ENCODE data around the gene SON. TPM values are rescaled to one million over a fixed set of nuclear protein-coding genes. Genes with fewer than 3 reads are reported as not detected.

SON gene
- polyA plus RNA-seq, 3 donors, result 66.4 to 269 (median 184) TPM

DNA sequence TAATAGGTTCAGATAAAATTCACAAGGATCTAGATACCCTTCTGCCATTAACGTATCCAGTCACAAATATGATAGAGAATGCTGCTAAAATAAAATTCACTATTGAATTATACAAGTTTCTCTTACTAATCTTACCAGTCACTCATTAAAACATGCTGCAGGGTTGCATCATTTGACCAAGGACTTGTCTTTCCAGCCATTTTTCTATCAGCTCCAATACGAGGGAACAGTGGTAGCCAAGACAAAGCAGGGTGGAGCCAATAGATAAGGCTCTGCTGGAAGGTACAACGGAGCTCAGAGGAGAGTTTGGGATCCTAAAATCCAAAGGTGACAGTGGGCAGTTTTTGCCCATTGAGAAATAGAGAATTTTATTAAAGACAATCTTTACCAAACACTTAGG, 41.6 kb downstream of the SON start:
- Mint-ChIP-seq H3K4me1 (peaks cover 19% of the 10 kb centered on the region), H3K4me3 (no peak overlapping the region), H3K27me3 (ENCODE audit: low read depth in 3 of 3) (no peaks in the 10 kb centered on the region), H3K27ac (no peak overlapping the region), H3K36me3 (peaks cover 5 to 10% of the 10 kb centered on the region in 2 donors), H3K9me3 (no peaks in the 10 kb centered on the region)
- no peak overlapping the region for H3K9ac ChIP-seq (ENCODE audit: insufficient read depth, low read length, poor library complexity, severe bottlenecking)
- peaks cover 33% of the 10 kb centered on the region for H3K79me2 ChIP-seq (ENCODE audit: insufficient read depth, low read length)
- H3K4me2 ChIP-seq (replicated peaks; ENCODE audit: extremely low read depth, low read length, poor library complexity, severe bottlenecking), result no peak overlapping the region
- peaks cover 10 to 16% of the 10 kb centered on the region in 2 donors for H3K4me1 ChIP-seq (ENCODE audit: control insufficient read depth in 1 of 2, insufficient read depth in 2 of 2, low read length in 2 of 2)
- DNase-seq, result no peak
- intact Hi-C loops (cut with micrococcal nuclease), result no loop called here
- H3K27ac ChIP-seq (ENCODE audit: low read depth in 1 of 2, low read length in 2 of 2), result no peak overlapping the region
- peaks cover 2 to 4% of the 10 kb centered on the region in 2 donors for H3K36me3 ChIP-seq (replicated peaks in 1 of 2; ENCODE audit: control insufficient read depth in 1 of 2, insufficient read depth in 2 of 2, low read length in 2 of 2)
- no peaks in the 10 kb centered on the region for H3K9me3 ChIP-seq (replicated peaks in 1 of 2; ENCODE audit: control insufficient read depth in 1 of 2, insufficient read depth in 1 of 2, low read length in 2 of 2)
- no CpG with 5 or more reads among the region's 3 CpGs for WGBS (ENCODE audit: insufficient coverage)
- H3K27me3 ChIP-seq (ENCODE audit: control insufficient read depth in 2 of 2, insufficient read depth in 2 of 2, low read length in 2 of 2), result no peaks in the 10 kb centered on the region
- no peak overlapping the region for H2AFZ ChIP-seq (ENCODE audit: insufficient read depth, low read depth, low read length, poor library complexity, severe bottlenecking)
- peaks cover under 1% of the 10 kb centered on the region for H4K20me1 ChIP-seq (ENCODE audit: insufficient read depth, low read length)
- H3K4me3 ChIP-seq (replicated peaks in 1 of 3; ENCODE audit: low read depth in 2 of 3, low read length in 3 of 3), result no peak overlapping the region
- TF ChIP-seq, protein P1, sequence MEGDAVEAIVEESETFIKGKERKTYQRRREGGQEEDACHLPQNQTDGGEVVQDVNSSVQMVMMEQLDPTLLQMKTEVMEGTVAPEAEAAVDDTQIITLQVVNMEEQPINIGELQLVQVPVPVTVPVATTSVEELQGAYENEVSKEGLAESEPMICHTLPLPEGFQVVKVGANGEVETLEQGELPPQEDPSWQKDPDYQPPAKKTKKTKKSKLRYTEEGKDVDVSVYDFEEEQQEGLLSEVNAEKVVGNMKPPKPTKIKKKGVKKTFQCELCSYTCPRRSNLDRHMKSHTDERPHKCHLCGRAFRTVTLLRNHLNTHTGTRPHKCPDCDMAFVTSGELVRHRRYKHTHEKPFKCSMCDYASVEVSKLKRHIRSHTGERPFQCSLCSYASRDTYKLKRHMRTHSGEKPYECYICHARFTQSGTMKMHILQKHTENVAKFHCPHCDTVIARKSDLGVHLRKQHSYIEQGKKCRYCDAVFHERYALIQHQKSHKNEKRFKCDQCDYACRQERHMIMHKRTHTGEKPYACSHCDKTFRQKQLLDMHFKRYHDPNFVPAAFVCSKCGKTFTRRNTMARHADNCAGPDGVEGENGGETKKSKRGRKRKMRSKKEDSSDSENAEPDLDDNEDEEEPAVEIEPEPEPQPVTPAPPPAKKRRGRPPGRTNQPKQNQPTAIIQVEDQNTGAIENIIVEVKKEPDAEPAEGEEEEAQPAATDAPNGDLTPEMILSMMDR (IDR thresholded peaks at IDR 0.05), result no peak

DNA sequence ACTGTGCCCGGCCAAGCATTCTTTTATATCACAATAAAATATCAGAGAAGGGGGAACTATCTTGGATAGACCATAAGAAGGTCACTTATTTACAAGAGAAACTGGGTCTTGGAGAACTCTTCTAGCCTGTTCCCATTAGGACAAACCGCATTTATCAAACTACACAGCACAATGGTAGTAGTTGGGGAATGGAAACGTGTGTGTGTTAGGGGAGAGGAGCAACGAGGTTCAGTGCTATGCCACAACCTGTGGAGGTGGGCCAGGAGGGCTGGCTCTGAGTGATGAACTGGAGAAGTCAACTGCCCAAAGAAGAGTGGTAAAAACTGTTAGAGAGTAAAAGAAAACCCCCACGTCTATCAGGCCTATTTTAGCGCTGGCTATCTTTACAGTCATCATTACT, 44.1 kb downstream of the SON start:
- TF ChIP-seq, protein P1 (IDR thresholded peaks at IDR 0.05), result no peak
- Mint-ChIP-seq H3K36me3 (peaks cover 3 to 6% of the 10 kb centered on the region in 2 donors), H3K9me3 (no peaks in the 10 kb centered on the region), H3K27ac (peak overlapping the region in 1 of 7 donors; percentile 7), H3K4me1 (peaks cover 18% of the 10 kb centered on the region), H3K27me3 (ENCODE audit: low read depth in 3 of 3) (peaks cover 0 to 2% (median 0%) of the 10 kb centered on the region in 3 donors), H3K4me3 (no peak overlapping the region)
- Histone ChIP-seq H3K27me3 (ENCODE audit: control insufficient read depth in 2 of 2, insufficient read depth in 2 of 2, low read length in 2 of 2) (no peaks in the 10 kb centered on the region), H3K4me3 (replicated peaks in 1 of 3; ENCODE audit: low read depth in 2 of 3, low read length in 3 of 3) (no peak overlapping the region), H3K36me3 (replicated peaks in 1 of 2; ENCODE audit: control insufficient read depth in 1 of 2, insufficient read depth in 2 of 2, low read length in 2 of 2) (peaks cover 2 to 4% of the 10 kb centered on the region in 2 donors), H3K9ac (ENCODE audit: insufficient read depth, low read length, poor library complexity, severe bottlenecking) (no peak overlapping the region), H3K9me3 (replicated peaks in 1 of 2; ENCODE audit: control insufficient read depth in 1 of 2, insufficient read depth in 1 of 2, low read length in 2 of 2) (no peaks in the 10 kb centered on the region), H3K27ac (ENCODE audit: low read depth in 1 of 2, low read length in 2 of 2) (no peak overlapping the region), H3K4me1 (ENCODE audit: control insufficient read depth in 1 of 2, insufficient read depth in 2 of 2, low read length in 2 of 2) (peaks cover 10 to 16% of the 10 kb centered on the region in 2 donors), H3K79me2 (ENCODE audit: insufficient read depth, low read length) (peaks cover 33% of the 10 kb centered on the region), H3K4me2 (replicated peaks; ENCODE audit: extremely low read depth, low read length, poor library complexity, severe bottlenecking) (peak overlapping the region; percentile 75), H4K20me1 (ENCODE audit: insufficient read depth, low read length) (no peaks in the 10 kb centered on the region), H2AFZ (ENCODE audit: insufficient read depth, low read depth, low read length, poor library complexity, severe bottlenecking) (no peak overlapping the region)
- WGBS (ENCODE audit: insufficient coverage), result no CpG with 5 or more reads among the region's 6 CpGs
- no peak for DNase-seq
- intact Hi-C loops (cut with micrococcal nuclease), result loop anchor here in 1 of 2 donors (5.0 kb wide), 3 partner anchors 45 to 105 kb away; partner anchors contain the start of genes CRYZL1, GART, ITSN1 and SON
